ENCODE data around the gene NFRKB. TPM values are rescaled to one million over a fixed set of nuclear protein-coding genes. Genes with fewer than 3 reads are reported as not detected.
A peak's percentile ranks its signal among the peaks of the same experiment; 100 is the strongest.

The NFRKB gene
- total RNA-seq: 10 to 100 TPM in 8 of 9 donors, 1 to 10 TPM in 1; 6.7 to 23.1 (median 14.1) TPM
- 10 to 100 TPM in 1 of 2 donors, 1 to 10 TPM in 1; 5.0 to 10.4 TPM for polyA plus RNA-seq
- long read RNA-seq, donor 1, partial matches to known transcripts: 5 of 11 reads
- long read RNA-seq, donor 1, other reads (novel, unspliced or antisense): 6 of 11 reads
- long read RNA-seq, donor 2, partial matches to known transcripts: 8 of 15 reads
- long read RNA-seq, donor 2, other reads (novel, unspliced or antisense): 7 of 15 reads
- long read RNA-seq, donor 3, partial matches to known transcripts: 2 of 8 reads
- long read RNA-seq, donor 3, other reads (novel, unspliced or antisense): 6 of 8 reads

DNA sequence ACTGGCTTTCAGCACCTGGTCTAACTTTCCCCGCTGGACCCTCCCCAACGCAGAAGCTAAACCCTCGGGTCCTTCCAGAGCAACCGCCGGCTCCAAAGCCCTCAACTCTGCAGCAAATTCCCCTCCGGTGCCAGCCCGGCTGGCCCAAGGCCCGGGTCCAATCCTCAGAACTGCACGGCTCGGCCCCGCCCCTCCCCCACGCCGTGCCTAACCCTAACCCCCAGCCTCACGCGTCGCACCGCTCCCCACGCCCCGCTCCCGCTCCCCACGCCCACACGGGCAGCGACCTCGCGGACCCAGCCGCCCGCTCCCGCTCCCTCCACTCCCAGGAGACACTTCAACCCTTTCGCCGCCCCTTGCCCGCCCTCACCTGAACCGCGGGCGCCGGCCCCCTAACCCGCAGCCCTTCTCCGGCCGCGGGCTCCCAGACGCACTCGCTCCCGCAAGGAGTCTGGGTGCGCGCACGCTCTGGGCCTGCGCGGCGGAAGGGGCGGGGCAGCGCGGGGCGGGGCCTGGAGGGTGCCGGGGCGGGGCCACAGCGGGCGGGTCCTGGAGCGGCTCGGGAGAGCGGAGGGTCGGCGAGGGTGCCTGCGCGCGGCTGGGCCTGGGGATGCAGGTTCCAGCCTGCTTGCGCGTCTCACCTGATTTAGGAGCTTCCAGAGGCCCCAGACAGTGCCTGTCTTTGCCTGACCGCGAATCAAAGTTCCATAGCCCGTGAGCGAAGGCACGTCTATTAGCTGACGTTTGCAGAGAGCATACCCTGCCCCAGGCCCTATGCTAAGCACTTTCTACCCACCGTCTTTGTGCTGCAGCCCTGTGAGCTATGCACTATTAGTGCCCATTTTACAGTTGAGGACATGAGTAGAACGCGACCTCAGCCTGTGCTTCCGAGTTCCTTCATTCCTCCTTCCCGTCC lies at the start of gene NFRKB:
Gene NFRKB, minus strand, starts transcription at position 453 of the 916 bp plus-strand sequence. CDS start 2,729 bp downstream, outside the sequence.
- Histone ChIP-seq H3K36me3 (peaks cover 0 to 38% (median 25%) of the 10 kb centered on the region in 9 donors), H3K27ac (peak within 1 kb of the TSS in 11 of 12 donors; percentile 33 to 87 (median 80)), H3K27me3 (no peaks in the 10 kb centered on the region), H3K4me1 (peaks cover 0 to 19% (median 11%) of the 10 kb centered on the region in 12 donors), H3K9me3 (no peaks in the 10 kb centered on the region), H3K4me3 (peak within 1 kb of the TSS; percentile 61 to 97 (median 82))
- 1 to 3% (median 2%) methylated on average over 19 to 77 of the region's 77 CpGs for WGBS, 4 donors
- TF ChIP-seq POLR2A (IDR thresholded peaks at IDR 0.05): peak in 1 of 2 donors; percentile 80
- TF ChIP-seq, protein P1, sequence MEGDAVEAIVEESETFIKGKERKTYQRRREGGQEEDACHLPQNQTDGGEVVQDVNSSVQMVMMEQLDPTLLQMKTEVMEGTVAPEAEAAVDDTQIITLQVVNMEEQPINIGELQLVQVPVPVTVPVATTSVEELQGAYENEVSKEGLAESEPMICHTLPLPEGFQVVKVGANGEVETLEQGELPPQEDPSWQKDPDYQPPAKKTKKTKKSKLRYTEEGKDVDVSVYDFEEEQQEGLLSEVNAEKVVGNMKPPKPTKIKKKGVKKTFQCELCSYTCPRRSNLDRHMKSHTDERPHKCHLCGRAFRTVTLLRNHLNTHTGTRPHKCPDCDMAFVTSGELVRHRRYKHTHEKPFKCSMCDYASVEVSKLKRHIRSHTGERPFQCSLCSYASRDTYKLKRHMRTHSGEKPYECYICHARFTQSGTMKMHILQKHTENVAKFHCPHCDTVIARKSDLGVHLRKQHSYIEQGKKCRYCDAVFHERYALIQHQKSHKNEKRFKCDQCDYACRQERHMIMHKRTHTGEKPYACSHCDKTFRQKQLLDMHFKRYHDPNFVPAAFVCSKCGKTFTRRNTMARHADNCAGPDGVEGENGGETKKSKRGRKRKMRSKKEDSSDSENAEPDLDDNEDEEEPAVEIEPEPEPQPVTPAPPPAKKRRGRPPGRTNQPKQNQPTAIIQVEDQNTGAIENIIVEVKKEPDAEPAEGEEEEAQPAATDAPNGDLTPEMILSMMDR (IDR thresholded peaks at IDR 0.05): peak in 2 of 12 donors; percentile 37 to 38
- DNase-seq (peak; percentile 84 to 95 (median 90)), ATAC-seq (peak; percentile 94 to 100 (median 99))
- intact Hi-C loops (cut with DNase I): loop anchor here in 1 of 10 donors (10.0 kb wide), 1 partner anchor 1019 kb away; the partner anchor contains the start of gene SNX19

DNA sequence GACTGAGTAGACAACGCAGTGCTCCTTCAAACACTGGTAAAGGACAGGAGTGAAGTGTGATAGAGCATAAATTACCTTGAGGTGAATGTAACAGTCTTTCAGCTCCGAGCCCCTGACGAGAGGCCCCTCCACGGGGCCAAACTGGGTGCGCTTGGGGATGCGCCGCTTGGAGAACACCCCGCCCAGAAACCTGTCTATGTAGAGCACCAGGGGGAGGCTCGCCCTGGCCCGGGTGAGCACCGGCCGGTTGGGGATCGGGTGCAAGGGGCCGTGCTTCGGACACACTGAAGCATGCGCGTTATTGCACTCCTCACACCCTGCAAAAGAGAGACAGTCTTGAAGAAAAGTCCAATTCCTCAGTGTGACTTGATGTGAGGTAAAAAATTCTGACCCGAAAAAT lies 49.3 kb upstream of the NFRKB start:
- no peaks in the 10 kb centered on the region for H3K9me3 ChIP-seq
- peaks cover 0 to 5% (median 0%) of the 10 kb centered on the region in 12 donors for H3K4me1 ChIP-seq
- H3K27me3 ChIP-seq: no peaks in the 10 kb centered on the region
- no peak overlapping the region for H3K27ac ChIP-seq
- intact Hi-C loops (cut with DNase I): no loop called here
- TF ChIP-seq POLR2A (IDR thresholded peaks at IDR 0.05): no peak
- TF ChIP-seq, protein P1 (IDR thresholded peaks at IDR 0.05): no peak
- DNase-seq (no peak), ATAC-seq (no peak)
- H3K36me3 ChIP-seq: peaks cover 0 to 50% (median 37%) of the 10 kb centered on the region in 9 donors
- H3K4me3 ChIP-seq: no peak overlapping the region
- 96 to 98% (median 98%) methylated on average over 18 of the region's 18 CpGs for WGBS, 4 donors

DNA sequence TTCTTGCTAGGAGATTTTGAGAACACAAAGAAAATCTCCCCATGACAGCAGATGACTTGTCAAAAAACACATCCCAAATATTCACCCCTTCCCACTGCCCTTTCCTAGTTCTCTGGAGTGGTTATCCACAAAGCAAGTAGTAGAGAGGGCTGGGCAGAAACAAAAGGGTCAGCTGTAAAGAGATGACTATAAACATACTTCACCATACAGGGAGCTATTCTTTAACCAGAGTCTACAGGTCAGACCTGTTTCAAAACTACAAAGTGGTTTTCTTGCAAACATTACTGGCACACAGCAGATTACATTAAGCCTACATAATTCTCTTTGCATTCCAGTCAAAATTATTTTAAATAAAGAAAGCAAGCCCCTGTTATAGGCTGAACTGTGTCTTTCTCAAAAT lies 47.7 kb upstream of the NFRKB start:
- Histone ChIP-seq H3K27ac (no peak overlapping the region), H3K36me3 (peaks cover 0 to 53% (median 37%) of the 10 kb centered on the region in 9 donors), H3K9me3 (no peaks in the 10 kb centered on the region), H3K27me3 (no peaks in the 10 kb centered on the region), H3K4me3 (no peak overlapping the region), H3K4me1 (no peaks in the 10 kb centered on the region)
- intact Hi-C loops (cut with DNase I): no loop called here
- DNase-seq (no peak), ATAC-seq (no peak)
- TF ChIP-seq, protein P1 (IDR thresholded peaks at IDR 0.05): no peak

DNA sequence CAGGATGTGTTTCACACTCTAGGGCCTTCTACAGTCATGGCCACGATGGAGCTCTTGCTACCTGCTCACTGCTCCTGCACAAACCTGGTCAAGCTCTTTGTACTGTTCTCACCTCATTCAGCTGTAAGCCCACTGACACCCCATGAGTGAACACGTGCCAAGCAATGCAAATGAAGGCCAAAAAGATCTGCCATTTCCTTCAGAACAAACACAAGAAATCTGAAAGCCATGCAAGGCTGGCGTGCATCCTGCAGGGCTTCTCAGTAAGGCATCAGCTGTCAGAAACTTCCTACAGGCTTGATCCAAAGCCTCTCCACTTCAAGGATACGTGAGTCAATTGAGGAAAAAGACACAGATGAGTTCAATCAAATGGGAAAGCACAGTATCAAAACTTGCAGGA lies 44.1 kb upstream of the NFRKB start:
- no peak overlapping the region for H3K27ac ChIP-seq
- no peak overlapping the region for H3K4me3 ChIP-seq
- peaks cover 0 to 41% (median 15%) of the 10 kb centered on the region in 9 donors for H3K36me3 ChIP-seq
- no peaks in the 10 kb centered on the region for H3K27me3 ChIP-seq
- 88 to 91% (median 90%) methylated on average over 4 of the region's 4 CpGs for WGBS, 4 donors
- ATAC-seq: no peak
- no peaks in the 10 kb centered on the region for H3K4me1 ChIP-seq
- TF ChIP-seq, protein P1 (IDR thresholded peaks at IDR 0.05): no peak
- no peak for TF ChIP-seq POLR2A (IDR thresholded peaks at IDR 0.05)
- H3K9me3 ChIP-seq: no peaks in the 10 kb centered on the region
- no peak for DNase-seq
- intact Hi-C loops (cut with DNase I): loop anchor here in 1 of 10 donors (10.0 kb wide), 1 partner anchor 55 kb away; no protein-coding TSS in a partner anchor
